KMS-11 (cell line): ENCODE results near the gene SDK2.

Source experiments
- H2AFZ ChIP-seq: fragments of 200-600 bp; sonication (generic); 2 replicates; pipeline ENCODE4 v1.6.1; 2016; ENCODE audit warnings: antibody characterized with exemption, mixed run types, low read depth
- H3K27ac ChIP-seq: fragments of 200-600 bp; sonication (generic); 2 replicates; pipeline ENCODE4 v1.6.1; 2016; ENCODE audit warnings: mild to moderate bottlenecking, mixed run types
- H3K27me3 ChIP-seq: fragments of 200-600 bp; sonication (generic); 2 replicates; pipeline ENCODE4 v1.6.1; 2017; ENCODE audit warnings: mild to moderate bottlenecking, low read depth, mixed run types, moderate library complexity; ENCODE audit not compliant: insufficient read depth
- H3K36me3 ChIP-seq: fragments of 200-600 bp; sonication (generic); 2 replicates; pipeline ENCODE4 v1.6.1; 2017; ENCODE audit warnings: mild to moderate bottlenecking, mixed run types; ENCODE audit not compliant: insufficient read depth
- H3K4me1 ChIP-seq: fragments of 200-600 bp; sonication (generic); 2 replicates; pipeline ENCODE4 v1.6.1; 2016; ENCODE audit warnings: mild to moderate bottlenecking, low read depth, mixed run types; ENCODE audit not compliant: poor library complexity, severe bottlenecking
- H3K4me2 ChIP-seq: fragments of 200-600 bp; sonication (generic); 2 replicates; pipeline ENCODE4 v1.7.0; 2016; ENCODE audit warnings: mild to moderate bottlenecking, mixed run types
- H3K4me3 ChIP-seq: fragments of 200-600 bp; sonication (generic); IDR thresholded peaks from 2 replicates; pipeline ENCODE4 v1.6.1; 2017; ENCODE audit warnings: low read depth, low read length, mixed read lengths; ENCODE audit not compliant: insufficient read depth
- H3K79me2 ChIP-seq: fragments of 200-600 bp; sonication (generic); 2 replicates; pipeline ENCODE4 v1.6.1; 2016; ENCODE audit warnings: low read depth, mixed run types; ENCODE audit not compliant: insufficient read depth
- H3K9ac ChIP-seq: fragments of 200-600 bp; sonication (generic); 2 replicates; pipeline ENCODE4 v1.6.1; 2016; ENCODE audit warnings: mild to moderate bottlenecking, mixed run types
- H4K20me1 ChIP-seq: fragments of 200-600 bp; sonication (generic); 2 replicates; pipeline ENCODE4 v1.6.1; 2016; ENCODE audit warnings: mild to moderate bottlenecking, mixed run types; ENCODE audit not compliant: insufficient read depth
- CTCF ChIP-seq: fragments of 200-600 bp; sonication (generic); conservative IDR thresholded peaks from 2 replicates; pipeline ENCODE4 v1.6.1; 2017; ENCODE audit warnings: low read depth, mild to moderate bottlenecking, antibody characterized with exemption, low read length, moderate library complexity, mixed read lengths

Gene SDK2

GRCh38 chr17:73414171-73414955 lies 229.9 kb downstream of the SDK2 start:
- no peaks in the 10 kb centered on the region for H4K20me1 ChIP-seq
- H3K4me3 ChIP-seq: no peak overlapping the region
- H3K36me3 ChIP-seq: no peaks in the 10 kb centered on the region
- no peak for TF ChIP-seq CTCF
- H3K79me2 ChIP-seq: no peaks in the 10 kb centered on the region
- no peak overlapping the region for H2AFZ ChIP-seq
- H3K27ac ChIP-seq: no peak overlapping the region
- no peaks in the 10 kb centered on the region; the same call in 1 of the 2 replicates for H3K27me3 ChIP-seq
- H3K9ac ChIP-seq: no peak overlapping the region
- H3K4me2 ChIP-seq: no peak overlapping the region
- no peaks in the 10 kb centered on the region for H3K4me1 ChIP-seq

- no peak overlapping the region for H3K4me2 ChIP-seq
- no peaks in the 10 kb centered on the region for H3K27me3 ChIP-seq
- no peaks in the 10 kb centered on the region for H3K4me1 ChIP-seq
- no peak overlapping the region for H3K27ac ChIP-seq
- H4K20me1 ChIP-seq: no peaks in the 10 kb centered on the region
- H3K4me3 ChIP-seq: no peak overlapping the region
- no peak for TF ChIP-seq CTCF
- H3K36me3 ChIP-seq: no peaks in the 10 kb centered on the region
- no peaks in the 10 kb centered on the region for H3K79me2 ChIP-seq
- H2AFZ ChIP-seq: no peak overlapping the region
- H3K9ac ChIP-seq: no peak overlapping the region
These were observed 231.3 kb downstream of the SDK2 start for GRCh38 chr17:73412914-73413313.

- no peaks in the 10 kb centered on the region for H3K27me3 ChIP-seq
- no peak overlapping the region for H3K4me3 ChIP-seq
- no peak overlapping the region for H3K27ac ChIP-seq
- H3K4me2 ChIP-seq: no peak overlapping the region
- no peak overlapping the region for H2AFZ ChIP-seq
- no peaks in the 10 kb centered on the region for H3K36me3 ChIP-seq
- H4K20me1 ChIP-seq: no peaks in the 10 kb centered on the region
- no peak for TF ChIP-seq CTCF
- no peaks in the 10 kb centered on the region for H3K79me2 ChIP-seq
- H3K4me1 ChIP-seq: no peaks in the 10 kb centered on the region
- H3K9ac ChIP-seq: no peak overlapping the region
These were observed 232.9 kb downstream of the SDK2 start for GRCh38 chr17:73411313-73411747.

GRCh38 chr17:73410586-73411312 lies 233.5 kb downstream of the SDK2 start:
- H3K4me2 ChIP-seq: no peak overlapping the region
- H3K4me3 ChIP-seq: no peak overlapping the region
- no peak overlapping the region for H3K9ac ChIP-seq
- no peaks in the 10 kb centered on the region for H4K20me1 ChIP-seq
- no peak overlapping the region for H3K27ac ChIP-seq
- no peak for TF ChIP-seq CTCF
- no peaks in the 10 kb centered on the region for H3K27me3 ChIP-seq
- no peaks in the 10 kb centered on the region for H3K79me2 ChIP-seq
- H2AFZ ChIP-seq: no peak overlapping the region
- no peaks in the 10 kb centered on the region for H3K36me3 ChIP-seq
- H3K4me1 ChIP-seq: no peaks in the 10 kb centered on the region
